SK-N-SH (cell line): ENCODE results near the gene TTC28. TPM values are rescaled to one million over a fixed set of nuclear protein-coding genes. Genes with fewer than 3 reads are reported as not detected.
"Not testable (repeated sequence)": the region's sequence is repeated elsewhere in the genome, so short reads cannot be mapped to it uniquely, and the experiment has no call there.

ENCODE experiments used
- CTCF ChIA-PET: fragments of 300-600, 350-600 bp; formaldehyde crosslinking; extraction: SDS; loops from one replicate; lab custom pipeline; 2021; lab: Yijun Ruan, JAX
- POLR2A ChIA-PET: fragments of 350-600 bp; sonication (Branson Sonifier 250); formaldehyde crosslinking; extraction: SDS; loops from one replicate; lab custom pipeline; 2020; ENCODE audit warnings: antibody characterized with exemption, inconsistent platforms; lab: Yijun Ruan, JAX
- DNase-seq: peaks from one replicate; pipeline ENCODE4 v3.0.0; 2012
- H2AFZ ChIP-seq: fragments of 200-600 bp; sonication (generic); 2 replicates; pipeline ENCODE4 v1.8.1; 2016; ENCODE audit warnings: antibody characterized with exemption, mild to moderate bottlenecking, low read depth
- H3F3A ChIP-seq: fragments of 200-600 bp; sonication (generic); replicated peaks from 2 replicates; pipeline ENCODE3; 2016; ENCODE audit warnings: antibody characterized with exemption, mild to moderate bottlenecking; ENCODE audit not compliant: insufficient read depth
- H3K27ac ChIP-seq, 2 experiments: fragments of 200-500 bp in 1 of 2; fragments of 200-600 bp in 1 of 2; sonication (Bioruptor generic) in 1 of 2; sonication (generic), shearing (Covaris generic) in 1 of 2; 2 replicates each; pipeline versions ENCODE4 v1.5.1 to v1.6.1; 2014 to 2016; ENCODE audit warnings: low read depth in 2 of 2, inconsistent platforms in 1 of 2, low read length in 1 of 2, mild to moderate bottlenecking in 1 of 2, mixed read lengths in 1 of 2
- H3K27me3 ChIP-seq: fragments of 200-600 bp; sonication (generic), shearing (Covaris generic); 2 replicates; pipeline ENCODE4 v1.6.1; 2016; ENCODE audit warnings: mixed run types; ENCODE audit not compliant: insufficient read depth
- H3K36me3 ChIP-seq, 2 experiments: fragments of 200-500 bp in 1 of 2; fragments of 200-600 bp in 1 of 2; sonication (Bioruptor generic) in 1 of 2; sonication (generic) in 1 of 2; replicated peaks in 1 of 2; 2 replicates each; pipeline versions ENCODE3 to v1.5.1; 2014 to 2016; ENCODE audit warnings: low read length in 1 of 2, mild to moderate bottlenecking in 1 of 2; ENCODE audit not compliant: insufficient read depth in 2 of 2, control insufficient read depth in 1 of 2
- H3K4me1 ChIP-seq, 2 experiments: fragments of 200-500 bp in 1 of 2; fragments of 200-600 bp in 1 of 2; sonication (Bioruptor generic) in 1 of 2; sonication (generic), shearing (Covaris generic) in 1 of 2; 2 replicates each; pipeline versions ENCODE4 v1.5.1 to v1.6.1; 2014 to 2016; ENCODE audit warnings: low read depth in 1 of 2, low read length in 1 of 2, mixed run types in 1 of 2; ENCODE audit not compliant: insufficient read depth in 2 of 2, control insufficient read depth in 1 of 2
- H3K4me2 ChIP-seq: fragments of 200-600 bp; sonication (generic), shearing (Covaris generic); 2 replicates; pipeline ENCODE4 v1.6.1; 2017; ENCODE audit warnings: mixed run types
- H3K4me3 ChIP-seq, 2 experiments: fragments of 200-500 bp in 1 of 2; fragments of 200-600 bp in 1 of 2; sonication (Bioruptor generic) in 1 of 2; sonication (generic), shearing (Covaris generic) in 1 of 2; 2 replicates each; pipeline versions ENCODE4 v1.5.1 to v1.8.1; 2014 to 2016; ENCODE audit warnings: low read depth in 2 of 2, inconsistent platforms in 1 of 2, low read length in 1 of 2, mild to moderate bottlenecking in 1 of 2, mixed read lengths in 1 of 2, moderate library complexity in 1 of 2
- H3K79me2 ChIP-seq: fragments of 200-600 bp; sonication (generic); 2 replicates; pipeline ENCODE4 v1.8.1; 2017; ENCODE audit warnings: mild to moderate bottlenecking; ENCODE audit not compliant: insufficient read depth
- H3K9ac ChIP-seq: fragments of 200-600 bp; sonication (generic); 2 replicates; pipeline ENCODE4 v1.6.1; 2017; ENCODE audit warnings: mixed run types
- H3K9me2 ChIP-seq: fragments of 200-600 bp; sonication (generic); 2 replicates; pipeline ENCODE4 v1.6.1; 2017; ENCODE audit warnings: mixed run types
- H3K9me3 ChIP-seq: fragments of 200-600 bp; sonication (generic); 2 replicates; pipeline ENCODE4 v1.6.1; 2017; ENCODE audit warnings: mixed run types, mild to moderate bottlenecking, moderate library complexity
- H4K20me1 ChIP-seq: fragments of 200-600 bp; sonication (generic); 2 replicates; pipeline ENCODE4 v1.6.1; 2017; ENCODE audit warnings: mild to moderate bottlenecking, mixed run types; ENCODE audit not compliant: insufficient read depth
- CHD2 ChIP-seq: fragments of 150-350 bp; IDR thresholded peaks from 2 replicates; pipeline ENCODE4 v1.6.1; 2018; ENCODE audit warnings: low read length; ENCODE audit not compliant: partially characterized antibody
- ELF1 ChIP-seq: IDR thresholded peaks from 2 replicates; pipeline ENCODE4 v1.4.0; 2012
- IRF3 ChIP-seq: fragments of 150-350 bp; IDR thresholded peaks from 2 replicates; pipeline ENCODE4 v1.6.1; 2016; ENCODE audit warnings: mild to moderate bottlenecking, low read depth, low read length
- JUND ChIP-seq: IDR thresholded peaks from 2 replicates; pipeline ENCODE4 v1.4.0; 2012
- NFIC ChIP-seq: IDR thresholded peaks from 2 replicates; pipeline ENCODE4 v1.4.0; 2012; ENCODE audit warnings: borderline replicate concordance
- POLR2AphosphoS5 ChIP-seq: IDR thresholded peaks from 2 replicates; pipeline ENCODE4 v1.6.1; 2012; ENCODE audit warnings: low read depth, low read length
- RCOR1 ChIP-seq: fragments of 150-350 bp; IDR thresholded peaks from 2 replicates; pipeline ENCODE4 v1.6.1; 2017; ENCODE audit warnings: antibody characterized with exemption, low read length
- RFX5 ChIP-seq: IDR thresholded peaks from 2 replicates; pipeline ENCODE4 v1.6.1; 2012; ENCODE audit warnings: mild to moderate bottlenecking, improper control_type of control experiment, low read length
- RXRA ChIP-seq: IDR thresholded peaks from 2 replicates; pipeline ENCODE4 v1.4.0; 2012; ENCODE audit warnings: low read depth, mild to moderate bottlenecking, borderline replicate concordance
- SIN3A ChIP-seq: IDR thresholded peaks from 2 replicates; pipeline ENCODE4 v1.6.1; 2012; ENCODE audit warnings: low read depth, mild to moderate bottlenecking, low read length, moderate library complexity, borderline replicate concordance
- SMC3 ChIP-seq: IDR thresholded peaks from 2 replicates; pipeline ENCODE4 v1.6.1; 2012; ENCODE audit warnings: low read depth, low read length, improper control_type of control experiment
- TCF12 ChIP-seq: IDR thresholded peaks from 2 replicates; pipeline ENCODE4 v1.4.0; 2012
- TEAD4 ChIP-seq: IDR thresholded peaks from 2 replicates; pipeline ENCODE4 v1.4.0; 2012; ENCODE audit warnings: mild to moderate bottlenecking, borderline replicate concordance; ENCODE audit not compliant: insufficient read depth
- USF1 ChIP-seq: IDR thresholded peaks from 2 replicates; pipeline ENCODE4 v1.4.0; 2012; ENCODE audit warnings: low read depth, borderline replicate concordance
- USF2 ChIP-seq: fragments of 150-350 bp; IDR thresholded peaks from 2 replicates; pipeline ENCODE4 v1.6.1; 2017; ENCODE audit warnings: antibody characterized with exemption, low read length, low read depth, borderline replicate concordance
- YY1 ChIP-seq: IDR thresholded peaks from 2 replicates; pipeline ENCODE4 v1.4.0; 2012; ENCODE audit warnings: low read depth, mild to moderate bottlenecking
- WGBS: methylation state at CpG from one replicate; pipeline ENCODE4 v1.1.6; 2017; ENCODE audit warnings: low lambda C conversion rate; 5-methylcytosine and 5-hydroxymethylcytosine counted together
- polyA plus RNA-seq, 3 experiments: library from polyadenylated mRNA; depleted of rRNA; stranded (reverse); fragments of >200 nt; gene quantifications; 2 replicates each; pipeline ENCODE4 v1.2.3, GENCODE V29; 2012
- TF ChIP-seq, protein P1 (sequence below): fragments of 200-600 bp; sonication (generic); IDR thresholded peaks from 2 replicates; pipeline ENCODE4 v1.6.1; 2017; ENCODE audit warnings: antibody characterized with exemption, mild to moderate bottlenecking, moderate library complexity

The TTC28 gene
- polyA plus RNA-seq, 1 of the 3 experiments (the other 2 are of a cell fraction) = 5.9 TPM

GRCh38 chr22:28570696-28571373 is 108.8 kb downstream of the TTC28 start:
- POLR2A ChIA-PET = no interaction called here
- CTCF ChIA-PET = interaction anchor here (1.1 kb wide), 1 partner anchor 551 kb away, joined by 3 read pairs; no protein-coding TSS in a partner anchor

GRCh38 chr22:28568974-28569373 is 110.7 kb downstream of the TTC28 start:
- H2AFZ ChIP-seq, H3K4me2 ChIP-seq, H3K4me3 ChIP-seq, H3K36me3 ChIP-seq, H3K4me1 ChIP-seq, H3K9me3 ChIP-seq, POLR2A ChIA-PET, H3K27ac ChIP-seq, H4K20me1 ChIP-seq, DNase-seq, H3K9me2 ChIP-seq, H3K9ac ChIP-seq, H3K27me3 ChIP-seq, H3F3A ChIP-seq: not testable (repeated sequence)
- CTCF ChIA-PET = interaction anchor here (0.7 kb wide), 1 partner anchor 126 kb away, joined by 3 read pairs; no protein-coding TSS in a partner anchor
- WGBS = 98% methylated on average over 3 of the region's 3 CpGs
- H3K79me2 ChIP-seq = peaks cover 17% of the 10 kb centered on the region

More at GRCh38 chr22:28570696-28571373, 108.8 kb downstream of the TTC28 start:
- no peaks in the 10 kb centered on the region for H3K27me3 ChIP-seq
- H3K4me3 ChIP-seq = no peak overlapping the region
- peaks cover 17% of the 10 kb centered on the region for H3K79me2 ChIP-seq
- H3K9me2 ChIP-seq = no peaks in the 10 kb centered on the region
- no peaks in the 10 kb centered on the region; a peak in 1 of 4 replicates for H3K4me1 ChIP-seq
- TF ChIP-seq NFIC (no peak), RXRA (no peak), TEAD4 (no peak)
- H3K36me3 ChIP-seq = no peaks in the 10 kb centered on the region
- H4K20me1 ChIP-seq = no peaks in the 10 kb centered on the region
- no peak overlapping the region for H3K27ac ChIP-seq
- DNase-seq = no peak
- H3K9ac ChIP-seq = no peak overlapping the region
- WGBS = 83% methylated on average over 3 of the region's 3 CpGs
- no peaks in the 10 kb centered on the region for H3K9me3 ChIP-seq
- peaks cover 3% of the 10 kb centered on the region for H3F3A ChIP-seq
- H2AFZ ChIP-seq = no peak overlapping the region
- no peak overlapping the region for H3K4me2 ChIP-seq

DNA sequence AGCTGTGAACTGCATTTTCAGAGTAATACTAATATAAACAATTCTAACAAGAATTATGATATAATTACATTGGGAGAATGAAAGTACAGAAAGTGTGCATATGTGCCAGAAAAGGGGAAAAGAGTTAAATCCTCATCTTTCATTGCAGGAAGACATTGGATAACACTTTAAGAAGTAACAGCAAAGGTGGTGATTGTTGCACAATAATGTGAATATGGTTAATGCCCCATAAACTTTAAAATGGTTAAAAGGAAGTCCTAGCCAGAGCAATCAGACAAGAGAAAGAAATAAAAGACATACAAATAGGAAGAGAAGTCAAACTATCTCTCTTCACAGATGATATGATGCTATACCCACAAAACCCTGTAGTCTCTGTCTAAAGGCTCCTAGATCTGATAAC is 111.5 kb downstream of the TTC28 start:
- POLR2A ChIA-PET = no interaction called here
- Histone ChIP-seq H3K9me3 (no peaks in the 10 kb centered on the region), H3K27ac (no peak overlapping the region), H3K9me2 (no peaks in the 10 kb centered on the region), H3K4me2 (no peak overlapping the region), H3K27me3 (no peaks in the 10 kb centered on the region), H3F3A (peaks cover 3% of the 10 kb centered on the region), H3K36me3 (no peaks in the 10 kb centered on the region), H4K20me1 (no peaks in the 10 kb centered on the region), H2AFZ (no peak overlapping the region), H3K4me3 (no peak overlapping the region), H3K4me1 (no peaks in the 10 kb centered on the region; a peak in 1 of 4 replicates), H3K9ac (no peak overlapping the region), H3K79me2 (peaks cover 17% of the 10 kb centered on the region)
- TF ChIP-seq TCF12 = no peak
- no peak for TF ChIP-seq CHD2
- TF ChIP-seq SIN3A = no peak
- no peak for TF ChIP-seq USF2
- no peak for TF ChIP-seq POLR2AphosphoS5
- no peak for TF ChIP-seq YY1
- no peak for TF ChIP-seq SMC3
- TF ChIP-seq ELF1 = no peak
- no peak for TF ChIP-seq RFX5
- no peak for TF ChIP-seq JUND
- no peak for TF ChIP-seq IRF3
- TF ChIP-seq USF1 = no peak
- TF ChIP-seq RCOR1 = no peak
- TF ChIP-seq, protein P1, sequence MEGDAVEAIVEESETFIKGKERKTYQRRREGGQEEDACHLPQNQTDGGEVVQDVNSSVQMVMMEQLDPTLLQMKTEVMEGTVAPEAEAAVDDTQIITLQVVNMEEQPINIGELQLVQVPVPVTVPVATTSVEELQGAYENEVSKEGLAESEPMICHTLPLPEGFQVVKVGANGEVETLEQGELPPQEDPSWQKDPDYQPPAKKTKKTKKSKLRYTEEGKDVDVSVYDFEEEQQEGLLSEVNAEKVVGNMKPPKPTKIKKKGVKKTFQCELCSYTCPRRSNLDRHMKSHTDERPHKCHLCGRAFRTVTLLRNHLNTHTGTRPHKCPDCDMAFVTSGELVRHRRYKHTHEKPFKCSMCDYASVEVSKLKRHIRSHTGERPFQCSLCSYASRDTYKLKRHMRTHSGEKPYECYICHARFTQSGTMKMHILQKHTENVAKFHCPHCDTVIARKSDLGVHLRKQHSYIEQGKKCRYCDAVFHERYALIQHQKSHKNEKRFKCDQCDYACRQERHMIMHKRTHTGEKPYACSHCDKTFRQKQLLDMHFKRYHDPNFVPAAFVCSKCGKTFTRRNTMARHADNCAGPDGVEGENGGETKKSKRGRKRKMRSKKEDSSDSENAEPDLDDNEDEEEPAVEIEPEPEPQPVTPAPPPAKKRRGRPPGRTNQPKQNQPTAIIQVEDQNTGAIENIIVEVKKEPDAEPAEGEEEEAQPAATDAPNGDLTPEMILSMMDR = no peak
- TF ChIP-seq TEAD4 = no peak
- DNase-seq = no peak
- CTCF ChIA-PET = interaction anchor here (0.7 to 1.1 kb wide), 2 partner anchors 125 to 629 kb away, joined by 3 read pairs; no protein-coding TSS in a partner anchor
